Panc1 (cell line): ENCODE measurements around the gene REXO5.

ENCODE experiments used
- POLR2AphosphoS5 ChIP-seq: IDR thresholded peaks from 2 replicates; pipeline ENCODE4 v1.6.1; 2012; ENCODE audit warnings: mild to moderate bottlenecking, low read depth, low read length, moderate library complexity
- REST ChIP-seq, 2 experiments: IDR thresholded peaks; 2 replicates each; pipeline ENCODE4 v1.6.1; 2011 to 2012; ENCODE audit warnings: low read depth in 2 of 2, control low read depth in 1 of 2, low read length in 1 of 2, mild to moderate bottlenecking in 1 of 2, moderate library complexity in 1 of 2; ENCODE audit not compliant: insufficient read depth in 1 of 2
- SIN3A ChIP-seq: IDR thresholded peaks from 2 replicates; pipeline ENCODE4 v1.6.1; 2012; ENCODE audit warnings: low read depth, mild to moderate bottlenecking, low read length, moderate library complexity, borderline replicate concordance; ENCODE audit not compliant: insufficient read depth
- TCF7L2 ChIP-seq: IDR thresholded peaks from 2 replicates; pipeline ENCODE4 v1.6.1; 2011; ENCODE audit warnings: mild to moderate bottlenecking, low read depth, low read length, inconsistent platforms
- TF ChIP-seq, protein P1 (sequence below): fragments of 450-650 bp; IDR thresholded peaks from 2 replicates; pipeline ENCODE4 v1.5.1; 2017; ENCODE audit warnings: mild to moderate bottlenecking

DNA sequence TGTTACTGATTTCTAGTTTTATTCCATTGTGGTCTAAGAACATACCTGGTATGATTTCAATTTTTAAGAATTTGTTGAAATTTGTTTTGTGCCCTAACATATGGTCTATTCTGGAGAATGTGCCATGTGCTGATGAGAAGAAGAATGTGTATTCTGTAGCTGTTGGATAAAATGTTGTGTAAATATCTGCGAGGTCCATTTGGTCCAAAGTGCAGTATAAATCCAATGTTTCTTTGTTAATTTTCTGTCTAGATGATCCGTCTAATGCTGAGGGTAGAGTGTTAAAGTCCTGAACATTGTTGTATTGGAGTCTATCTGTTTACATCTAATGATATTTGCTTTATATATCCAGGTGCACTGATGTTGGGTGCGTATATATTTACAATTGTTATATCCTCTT is 32.6 kb upstream of the REXO5 start:
- TF ChIP-seq, protein P1, sequence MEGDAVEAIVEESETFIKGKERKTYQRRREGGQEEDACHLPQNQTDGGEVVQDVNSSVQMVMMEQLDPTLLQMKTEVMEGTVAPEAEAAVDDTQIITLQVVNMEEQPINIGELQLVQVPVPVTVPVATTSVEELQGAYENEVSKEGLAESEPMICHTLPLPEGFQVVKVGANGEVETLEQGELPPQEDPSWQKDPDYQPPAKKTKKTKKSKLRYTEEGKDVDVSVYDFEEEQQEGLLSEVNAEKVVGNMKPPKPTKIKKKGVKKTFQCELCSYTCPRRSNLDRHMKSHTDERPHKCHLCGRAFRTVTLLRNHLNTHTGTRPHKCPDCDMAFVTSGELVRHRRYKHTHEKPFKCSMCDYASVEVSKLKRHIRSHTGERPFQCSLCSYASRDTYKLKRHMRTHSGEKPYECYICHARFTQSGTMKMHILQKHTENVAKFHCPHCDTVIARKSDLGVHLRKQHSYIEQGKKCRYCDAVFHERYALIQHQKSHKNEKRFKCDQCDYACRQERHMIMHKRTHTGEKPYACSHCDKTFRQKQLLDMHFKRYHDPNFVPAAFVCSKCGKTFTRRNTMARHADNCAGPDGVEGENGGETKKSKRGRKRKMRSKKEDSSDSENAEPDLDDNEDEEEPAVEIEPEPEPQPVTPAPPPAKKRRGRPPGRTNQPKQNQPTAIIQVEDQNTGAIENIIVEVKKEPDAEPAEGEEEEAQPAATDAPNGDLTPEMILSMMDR = no peak
- TF ChIP-seq POLR2AphosphoS5 (no peak), REST (IDR thresholded peaks at IDR 0.05; ENCODE audit: insufficient read depth in 1 of 2, low read depth in 2 of 2, low read length in 1 of 2) (no peak), SIN3A (no peak), TCF7L2 (no peak)
